HCT116 (cell line): ENCODE measurements around the gene ABCB1. TPM values are rescaled to one million over a fixed set of nuclear protein-coding genes. Genes with fewer than 3 reads are reported as not detected.

Source experiments
- ATAC-seq: fragments of 200-7000 bp; cut with Tn5 transposase; 2 replicates; pipeline ENCODE4 v1.9.1; 2020; ENCODE audit warnings: mild to moderate bottlenecking, moderate library complexity
- BruUV-seq: library from RNA; stranded (reverse); fragments of 400-500 nt; replicated peaks from 2 replicates; lab custom pipeline; 2021; lab: Mats Ljungman, UMichigan
- CTCF ChIA-PET: fragments of 300-600 bp; sonication (Branson Sonifier 250); formaldehyde crosslinking; loops from one replicate; lab custom pipeline; 2021; ENCODE audit warnings: antibody characterized with exemption; lab: Charles Lee
- POLR2A ChIA-PET: fragments of 300-600, 350-600 bp; sonication (Branson Sonifier 250); formaldehyde crosslinking; loops from one replicate; lab custom pipeline; 2021; ENCODE audit warnings: antibody characterized with exemption; lab: Charles Lee
- RAD21 ChIA-PET, 2 experiments: fragments of 300-600 bp; sonication (Branson Sonifier 250); formaldehyde crosslinking; loops; one replicate each; lab custom pipeline; 2023; ENCODE audit warnings: low total read pairs in 2 of 2; ENCODE audit not compliant: uncharacterized antibody in 2 of 2, unreplicated experiment in 2 of 2, low non-redundant PET in 1 of 2; lab: Charles Lee
- DNase-seq: peaks from one replicate; pipeline ENCODE4 v3.0.0-alpha.2; 2010; ENCODE audit warnings: low read depth, low spot score
- H2AFZ ChIP-seq: fragments of 200-600 bp; shearing (Covaris generic), sonication (generic); 2 replicates; pipeline ENCODE4 v1.6.1; 2017; ENCODE audit warnings: low read depth, mixed run types, mixed read lengths, antibody characterized with exemption, low read length; ENCODE audit not compliant: poor library complexity, severe bottlenecking
- H3K27ac ChIP-seq: 2 replicates; pipeline ENCODE4 v1.5.1; 2012; ENCODE audit warnings: low read depth, low read length
- H3K27me3 ChIP-seq: fragments of 200-600 bp; sonication (generic); 2 replicates; pipeline ENCODE4 v1.6.1; 2016; ENCODE audit warnings: mixed run types, low read length, mixed read lengths; ENCODE audit not compliant: insufficient read depth
- H3K36me3 ChIP-seq, 2 experiments: fragments of 200-500 bp in 1 of 2; fragments of 200-600 bp in 1 of 2; sonication (Bioruptor generic) in 1 of 2; sonication (generic) in 1 of 2; 2 replicates each; pipeline versions ENCODE4 v1.5.1 to v1.6.1; 2014 to 2016; ENCODE audit warnings: low read length in 2 of 2, inconsistent platforms in 1 of 2, mixed read lengths in 1 of 2, mixed run types in 1 of 2; ENCODE audit not compliant: insufficient read depth in 2 of 2, control insufficient read depth in 1 of 2
- H3K4me1 ChIP-seq, 2 experiments: fragments of 200-600 bp in 1 of 2; sonication (generic) in 1 of 2; 2 replicates each; pipeline versions ENCODE4 v1.5.1 to v1.6.1; 2012 to 2017; ENCODE audit warnings: low read length in 2 of 2, inconsistent platforms in 1 of 2, mild to moderate bottlenecking in 1 of 2, mixed read lengths in 1 of 2, mixed run types in 1 of 2, moderate library complexity in 1 of 2; ENCODE audit not compliant: insufficient read depth in 2 of 2, control insufficient read depth in 1 of 2
- H3K4me2 ChIP-seq: fragments of 200-600 bp; sonication (generic); 2 replicates; pipeline ENCODE4 v1.6.1; 2017; ENCODE audit warnings: mixed run types, low read length, mixed read lengths
- H3K4me3 ChIP-seq, 2 experiments: fragments of 200-600 bp in 1 of 2; sonication (generic) in 1 of 2; replicated peaks in 1 of 2; 2 replicates each; pipeline ENCODE4 v1.5.1; 2011 to 2016; ENCODE audit warnings: low read length in 2 of 2, control low read depth in 1 of 2, low read depth in 1 of 2, mild to moderate bottlenecking in 1 of 2, mixed read lengths in 1 of 2, mixed run types in 1 of 2
- H3K79me2 ChIP-seq: fragments of 200-600 bp; sonication (generic); 2 replicates; pipeline ENCODE4 v1.6.1; 2017; ENCODE audit warnings: mild to moderate bottlenecking, mixed run types, low read length, moderate library complexity, mixed read lengths; ENCODE audit not compliant: insufficient read depth
- H3K9ac ChIP-seq: fragments of 200-600 bp; sonication (generic); 2 replicates; pipeline ENCODE4 v1.6.1; 2016; ENCODE audit warnings: low read length, mixed read lengths
- H3K9me2 ChIP-seq: fragments of 200-600 bp; sonication (generic), shearing (Covaris generic); 2 replicates; pipeline ENCODE4 v1.6.1; 2017; ENCODE audit warnings: mixed run types, mild to moderate bottlenecking, moderate library complexity; ENCODE audit not compliant: insufficient read depth
- H3K9me3 ChIP-seq, 2 experiments: fragments of 200-500 bp in 1 of 2; fragments of 200-600 bp in 1 of 2; sonication (Bioruptor generic) in 1 of 2; sonication (generic) in 1 of 2; 2 replicates each; pipeline ENCODE4 v1.6.1; 2014 to 2017; ENCODE audit warnings: low read length in 2 of 2, mixed read lengths in 2 of 2, inconsistent platforms in 1 of 2, low read depth in 1 of 2, mild to moderate bottlenecking in 1 of 2, mixed run types in 1 of 2, moderate library complexity in 1 of 2; ENCODE audit not compliant: control insufficient read depth in 1 of 2, insufficient read depth in 1 of 2
- H4K20me1 ChIP-seq: fragments of 200-600 bp; sonication (generic), shearing (Covaris generic); 2 replicates; pipeline ENCODE4 v1.6.1; 2017; ENCODE audit warnings: mixed run types, mild to moderate bottlenecking, moderate library complexity; ENCODE audit not compliant: insufficient read depth
- ATF3 ChIP-seq: IDR thresholded peaks from 2 replicates; pipeline ENCODE4 v1.6.1; 2012
- EZH2 ChIP-seq: fragments of 200-600 bp; sonication (generic); IDR thresholded peaks from 2 replicates; pipeline ENCODE4 v1.6.1; 2017; ENCODE audit warnings: antibody characterized with exemption, mixed run types
- EZH2phosphoT487 ChIP-seq: fragments of 200-600 bp; IDR thresholded peaks from 2 replicates; pipeline ENCODE4 v1.6.1; 2018; ENCODE audit warnings: antibody characterized with exemption, borderline replicate concordance
- FOSL1 ChIP-seq: IDR thresholded peaks from 2 replicates; pipeline ENCODE4 v1.6.1; 2012; ENCODE audit warnings: low read depth
- MAX ChIP-seq: IDR thresholded peaks from 2 replicates; pipeline ENCODE4 v1.6.1; 2012
- REST ChIP-seq: IDR thresholded peaks from 2 replicates; pipeline ENCODE4 v1.6.1; 2012; ENCODE audit warnings: low read depth
- ZBTB33 ChIP-seq: IDR thresholded peaks from 2 replicates; pipeline ENCODE4 v1.6.1; 2011; ENCODE audit warnings: mild to moderate bottlenecking, low read length, moderate library complexity; ENCODE audit not compliant: insufficient replicate concordance; ENCODE audit errors: extremely low read depth
- ZNF274 ChIP-seq: fragments of 200-500 bp; sonication (Bioruptor generic); IDR thresholded peaks from 2 replicates; pipeline ENCODE4 v1.6.1; 2014; ENCODE audit warnings: mild to moderate bottlenecking, low read depth, low read length, inconsistent platforms
- intact Hi-C: fragments of 100-400 bp; cut with micrococcal nuclease; formaldehyde crosslinking; loops from 2 replicates; pipeline ENCODE4 v1.10.0; 2022
- total RNA-seq: library from RNA; stranded (reverse); gene quantifications from one replicate; pipeline ENCODE4 v1.2.1, GENCODE V29; 2021; ENCODE audit not compliant: unreplicated experiment

ABCB1 gene
- total RNA-seq, 1 experiment from 2014 or later: 1.8 TPM

GRCh38 chr7:87566311-87566900 is 34.3 kb downstream of the ABCB1 start:
- H3K27me3 ChIP-seq: no peaks in the 10 kb centered on the region
- H3K4me3 ChIP-seq: no peak overlapping the region
- no TSS peak for BruUV-seq
- H3K27ac ChIP-seq: no peak overlapping the region
- no peaks in the 10 kb centered on the region for H3K9me3 ChIP-seq
- H3K9me2 ChIP-seq: no peaks in the 10 kb centered on the region
- no peaks in the 10 kb centered on the region for H3K79me2 ChIP-seq
- no peak for TF ChIP-seq ZBTB33
- no peak for TF ChIP-seq ATF3
- TF ChIP-seq EZH2: no peak
- TF ChIP-seq ZNF274: no peak
- TF ChIP-seq FOSL1: no peak
- TF ChIP-seq EZH2phosphoT487: no peak
- TF ChIP-seq REST: no peak
- TF ChIP-seq MAX: no peak
- TF ChIP-seq, all 23 proteins: peak for 0
- no peak overlapping the region for H2AFZ ChIP-seq
- peaks cover 0 to 15% of the 10 kb centered on the region in 2 experiments; a peak in 2 of 4 replicates for H3K4me1 ChIP-seq
- intact Hi-C loops: no loop called here
- H3K4me2 ChIP-seq: no peak overlapping the region
- POLR2A ChIA-PET: no interaction called here
- CTCF ChIA-PET: no interaction called here
- RAD21 ChIA-PET: no interaction called here
- DNase-seq (no peak), ATAC-seq (no peak)
- no peaks in the 10 kb centered on the region for H4K20me1 ChIP-seq
- H3K9ac ChIP-seq: no peak overlapping the region
- H3K36me3 ChIP-seq: no peaks in the 10 kb centered on the region
